PFSK-1 (cell line): ENCODE results near the gene DNAH8.

Source experiments
- FOXP2 ChIP-seq: optimal IDR thresholded peaks from 2 replicates; pipeline ENCODE3; 2011; ENCODE audit warnings: borderline replicate concordance, control low read depth, inconsistent platforms; ENCODE audit not compliant: insufficient read depth; ENCODE audit errors: extremely low read length, extremely low read depth
- POLR2AphosphoS5 ChIP-seq: IDR thresholded peaks from 2 replicates; pipeline ENCODE4 v1.6.1; 2012; ENCODE audit warnings: low read depth, mild to moderate bottlenecking, control low read depth, low read length, moderate library complexity
- REST ChIP-seq, 2 experiments: IDR thresholded peaks; 2 replicates each; pipeline versions ENCODE4 v1.6.1 to v1.8.0; 2011 to 2012; ENCODE audit warnings: low read depth in 2 of 2, low read length in 2 of 2, control low read depth in 1 of 2, inconsistent platforms in 1 of 2, mild to moderate bottlenecking in 1 of 2, moderate library complexity in 1 of 2; ENCODE audit not compliant: insufficient read depth in 1 of 2
- SIN3A ChIP-seq: IDR thresholded peaks from 2 replicates; pipeline ENCODE4 v1.6.1; 2012; ENCODE audit warnings: mild to moderate bottlenecking, low read length, moderate library complexity, borderline replicate concordance; ENCODE audit not compliant: insufficient read depth
- TAF1 ChIP-seq: IDR thresholded peaks from 2 replicates; pipeline ENCODE4 v1.6.1; 2012; ENCODE audit warnings: low read length, control low read depth, borderline replicate concordance; ENCODE audit not compliant: insufficient read depth

The DNAH8 gene

GRCh38 chr6:39049575-39050283 lies 334.6 kb downstream of the DNAH8 start:
- TF ChIP-seq POLR2AphosphoS5, result no peak
- TF ChIP-seq REST (IDR thresholded peaks at IDR 0.05; ENCODE audit: insufficient read depth in 1 of 2, low read depth in 2 of 2, low read length in 2 of 2), result peak in 1 of 2 experiments; percentile 64; a peak in 1 of 4 replicates

GRCh38 chr6:39050453-39051112 lies 335.5 kb downstream of the DNAH8 start:
- TF ChIP-seq REST (IDR thresholded peaks at IDR 0.05; ENCODE audit: insufficient read depth in 1 of 2, low read depth in 2 of 2, low read length in 2 of 2), result no peak
- TF ChIP-seq FOXP2, result no peak
- TF ChIP-seq TAF1, result no peak
- no peak for TF ChIP-seq POLR2AphosphoS5
- no peak for TF ChIP-seq SIN3A

GRCh38 chr6:39051399-39052122 lies 336.4 kb downstream of the DNAH8 start:
- TF ChIP-seq TAF1 (no peak), REST (IDR thresholded peaks at IDR 0.05; ENCODE audit: insufficient read depth in 1 of 2, low read depth in 2 of 2, low read length in 2 of 2) (no peak), SIN3A (no peak)

GRCh38 chr6:39053016-39053624 lies 338.0 kb downstream of the DNAH8 start:
- TF ChIP-seq TAF1, result no peak
- TF ChIP-seq FOXP2, result no peak
- TF ChIP-seq POLR2AphosphoS5, result no peak
- no peak for TF ChIP-seq REST (IDR thresholded peaks at IDR 0.05; ENCODE audit: insufficient read depth in 1 of 2, low read depth in 2 of 2, low read length in 2 of 2)
